Measurements from ENCODE around the gene LRRC18.
A peak's percentile ranks its signal among the peaks of the same experiment; 100 is the strongest.

Gene LRRC18

DNA sequence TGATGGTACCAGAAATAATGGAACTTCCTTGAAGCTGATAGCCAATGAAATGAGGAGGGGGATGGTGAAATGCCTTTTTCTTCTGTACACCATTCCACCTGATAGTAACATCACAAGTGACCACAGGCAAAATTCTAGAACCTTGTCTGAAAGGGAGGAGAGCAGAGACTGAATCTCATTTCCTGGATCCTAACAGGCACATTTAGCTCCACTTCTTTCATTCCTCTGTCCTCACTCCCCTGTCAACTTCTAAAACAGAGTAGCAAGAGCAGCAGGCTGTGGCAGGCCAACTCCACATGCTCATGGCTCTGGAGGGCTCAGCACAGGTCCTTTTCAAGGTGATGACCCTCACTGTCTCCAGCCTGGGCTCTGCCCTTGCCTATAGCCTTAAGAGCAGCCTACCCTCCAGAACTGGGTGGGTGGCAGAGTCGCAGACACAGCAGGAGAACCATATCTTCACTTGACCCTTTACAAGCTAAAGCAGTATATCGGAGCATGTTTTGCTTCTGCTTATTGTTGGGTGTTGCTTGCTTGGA is at the start of gene LRRC18:
Gene LRRC18 (minus strand): TSS at position 51 of the 536 bp plus-strand sequence. CDS start 25,685 bp downstream, outside the sequence.
- DNase-seq: no peak

DNA sequence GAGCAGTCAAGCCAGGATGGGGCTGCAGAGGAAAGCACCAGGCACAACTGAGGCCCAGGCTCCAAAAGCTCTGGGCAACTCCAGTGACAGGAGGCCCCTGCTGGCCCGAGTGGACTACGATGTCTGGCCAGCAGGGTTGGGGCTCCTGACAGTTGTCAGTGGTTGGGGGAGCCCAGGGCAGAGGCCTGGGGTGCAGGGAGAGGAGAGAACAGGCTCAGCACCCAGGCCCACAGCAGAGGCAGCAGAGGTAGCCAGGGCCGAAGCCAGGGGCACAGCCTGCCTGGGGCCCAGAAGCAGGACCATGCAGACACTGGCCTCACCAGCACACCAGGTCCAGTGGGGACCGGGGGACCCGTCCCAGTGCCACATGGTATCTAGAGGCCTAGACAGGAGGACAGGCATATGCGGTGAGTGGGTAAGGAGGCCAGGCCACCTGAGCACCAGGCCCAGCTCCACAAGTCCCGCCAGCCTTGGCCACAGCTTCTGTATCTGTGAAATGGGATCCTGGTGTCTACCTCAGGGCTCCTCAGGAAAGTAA is 46.0 kb upstream of the LRRC18 start:
- no peak for DNase-seq

DNA sequence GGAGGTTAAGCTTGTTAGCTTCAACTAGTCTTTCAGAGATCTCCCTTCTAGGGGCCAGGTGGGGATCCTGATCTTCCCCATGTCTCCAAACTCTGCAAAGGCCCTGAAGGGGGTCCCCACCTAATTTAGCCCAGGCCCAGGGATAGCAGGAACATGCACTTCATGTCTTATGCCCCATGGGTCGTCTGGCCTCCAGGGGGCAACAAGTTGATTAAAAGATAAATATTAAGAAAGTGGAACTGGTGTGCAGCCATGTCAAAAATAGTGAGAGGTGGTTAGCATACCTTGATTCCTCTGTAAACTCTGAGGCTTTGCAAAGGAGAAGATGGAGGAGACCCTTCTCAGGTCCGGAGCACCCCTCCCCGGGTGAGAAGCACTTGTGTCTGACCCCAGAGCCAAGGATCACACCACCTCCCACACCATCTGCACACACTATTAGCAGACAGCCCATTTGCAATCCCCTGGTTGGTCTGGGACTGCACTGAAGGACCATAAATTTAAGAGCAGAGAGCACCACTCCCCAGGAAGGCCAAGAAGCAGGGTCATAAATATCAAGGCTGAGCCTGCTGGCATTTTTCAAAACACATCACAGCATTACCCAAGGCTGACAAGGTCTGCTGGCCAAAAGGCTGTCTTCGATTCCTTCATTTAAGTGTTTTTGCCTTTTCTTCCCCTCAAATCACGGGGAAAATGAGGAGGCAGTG is 44.2 kb upstream of the LRRC18 start:
- no peak for DNase-seq

DNA sequence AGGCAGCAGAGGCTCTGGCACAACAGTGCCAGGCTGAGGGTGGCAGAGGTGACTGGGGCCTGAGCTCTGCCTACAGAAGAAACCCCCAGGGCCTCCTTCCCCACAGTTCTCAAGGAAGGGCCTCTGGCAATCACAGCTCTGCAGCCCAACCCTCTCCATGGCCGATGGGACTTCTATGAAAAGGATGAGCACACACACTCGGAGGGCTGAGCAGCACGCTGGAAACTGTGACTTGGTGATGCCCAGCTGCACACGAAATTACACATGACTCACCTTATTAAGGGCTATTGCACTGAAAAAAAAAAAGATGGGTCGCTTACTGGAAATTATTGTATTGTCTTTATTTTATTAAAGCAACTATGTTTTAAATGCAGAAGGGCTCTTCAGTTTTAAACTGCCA is 42.9 kb upstream of the LRRC18 start:
- no peak for DNase-seq

DNA sequence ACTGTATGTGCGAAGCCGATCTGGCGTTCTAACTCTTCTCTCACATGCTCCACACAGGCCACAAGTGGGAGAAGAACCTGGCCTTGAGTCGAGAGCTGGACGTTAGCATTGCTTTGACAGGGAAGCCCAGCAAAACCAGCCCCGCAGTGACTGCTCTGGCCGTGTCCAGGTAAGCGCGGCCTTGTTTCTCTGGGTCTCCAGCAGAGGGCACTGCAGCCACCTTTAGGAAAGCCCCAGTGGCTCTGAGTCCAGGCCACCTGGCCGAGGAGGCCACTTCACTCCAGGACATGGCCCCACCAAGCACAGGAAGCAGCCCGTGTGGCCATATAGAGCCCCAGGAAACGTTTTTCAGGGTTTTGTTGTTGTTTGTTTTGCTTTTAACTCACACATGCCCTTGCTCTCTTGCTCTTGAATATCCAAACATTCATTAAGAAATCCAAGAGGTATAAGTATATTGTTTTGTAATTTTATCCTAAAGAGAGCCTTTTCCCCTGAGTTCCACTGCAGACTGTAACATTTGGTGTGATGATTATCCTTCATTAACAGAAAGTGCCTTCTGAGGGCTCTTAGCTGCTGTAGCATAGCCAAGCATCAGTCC is 41.8 kb upstream of the LRRC18 start:
- peak; percentile 21 for DNase-seq

DNA sequence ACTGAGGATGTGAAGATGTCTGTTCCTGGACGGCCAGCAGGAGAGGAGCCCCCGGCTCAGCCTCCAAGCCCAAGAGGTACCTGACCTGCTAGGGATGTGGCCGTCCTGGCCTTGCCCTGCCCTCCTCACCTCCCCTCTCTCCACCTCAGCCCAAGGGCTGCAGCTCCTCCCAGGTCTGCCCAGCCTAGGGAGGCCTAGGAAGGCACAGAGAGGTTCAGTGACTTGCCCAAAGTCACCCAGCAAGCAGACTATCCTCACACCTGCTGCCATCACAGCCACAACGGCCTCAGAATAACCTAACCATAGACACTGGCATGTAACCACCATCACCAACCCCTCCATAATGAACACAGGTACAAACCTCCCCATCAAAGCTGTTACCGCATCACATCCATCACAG is 38.7 kb upstream of the LRRC18 start:
- no peak for DNase-seq

DNA sequence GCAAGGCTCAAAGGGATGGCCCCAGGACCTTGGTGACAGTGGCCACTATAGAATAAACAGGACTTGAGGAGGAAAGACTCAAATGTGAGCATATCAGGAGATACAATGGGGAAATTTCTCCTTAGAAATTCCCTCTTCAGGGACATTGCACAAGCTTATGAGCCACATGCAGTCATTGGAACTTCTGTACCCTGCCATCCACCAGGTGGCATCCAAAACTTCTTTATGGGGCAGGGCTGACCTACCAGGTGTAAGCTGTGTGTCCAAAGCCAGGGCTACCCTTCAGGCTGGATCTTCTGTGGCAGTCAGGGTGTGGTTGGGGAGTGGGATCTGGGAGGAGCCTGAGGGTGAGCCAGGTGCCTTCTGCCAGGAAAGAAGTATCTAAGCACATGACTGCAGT is 36.6 kb upstream of the LRRC18 start:
- DNase-seq: no peak

DNA sequence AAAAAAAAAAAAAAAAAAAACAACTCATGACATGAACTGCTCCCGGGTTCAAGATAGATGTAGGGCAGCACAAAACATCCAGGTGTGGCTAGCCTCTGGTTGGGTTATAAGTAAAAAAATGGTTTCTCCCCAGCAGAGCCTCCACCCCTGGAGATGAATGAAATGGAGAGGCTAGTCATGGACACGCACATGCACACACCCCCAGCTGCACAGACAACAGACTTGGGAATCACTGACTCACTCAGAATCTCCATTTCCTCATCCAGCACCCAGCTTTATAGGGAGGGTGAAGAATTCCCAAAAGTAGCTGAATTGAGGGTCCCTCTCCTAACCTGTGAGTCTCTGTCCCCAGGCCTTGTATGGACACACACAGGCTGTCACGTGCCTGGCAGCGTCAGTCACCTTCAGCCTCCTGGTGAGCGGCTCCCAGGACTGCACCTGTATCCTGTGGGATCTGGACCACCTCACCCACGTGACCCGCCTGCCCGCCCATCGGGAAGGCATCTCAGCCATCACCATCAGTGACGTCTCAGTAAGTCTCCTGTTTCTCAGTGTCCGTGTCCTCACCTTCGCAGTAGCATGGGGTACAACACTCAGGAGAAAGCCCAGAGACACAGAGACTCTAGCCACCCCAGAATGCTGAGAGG is 35.0 kb upstream of the LRRC18 start:
- no peak for DNase-seq

DNA sequence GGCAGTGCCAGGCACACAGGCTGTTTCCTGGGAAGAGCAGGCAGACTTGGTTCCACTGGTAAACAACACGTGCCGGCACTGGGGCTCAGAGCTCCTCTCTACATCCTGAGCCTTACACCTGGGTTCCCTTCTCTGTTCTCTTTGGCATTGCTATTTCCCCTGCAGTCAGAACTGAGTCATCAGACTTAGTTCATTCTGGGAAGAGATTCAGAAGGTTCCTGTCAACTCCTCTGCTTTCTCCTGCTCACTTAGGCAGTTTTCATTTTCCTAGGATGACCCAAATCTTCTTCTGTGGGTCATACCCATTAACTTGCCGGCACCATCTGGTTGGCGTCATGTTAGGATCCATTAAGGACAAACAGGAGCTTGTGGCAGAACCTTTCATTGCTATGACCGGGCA is 33.4 kb upstream of the LRRC18 start:
- DNase-seq: no peak

DNA sequence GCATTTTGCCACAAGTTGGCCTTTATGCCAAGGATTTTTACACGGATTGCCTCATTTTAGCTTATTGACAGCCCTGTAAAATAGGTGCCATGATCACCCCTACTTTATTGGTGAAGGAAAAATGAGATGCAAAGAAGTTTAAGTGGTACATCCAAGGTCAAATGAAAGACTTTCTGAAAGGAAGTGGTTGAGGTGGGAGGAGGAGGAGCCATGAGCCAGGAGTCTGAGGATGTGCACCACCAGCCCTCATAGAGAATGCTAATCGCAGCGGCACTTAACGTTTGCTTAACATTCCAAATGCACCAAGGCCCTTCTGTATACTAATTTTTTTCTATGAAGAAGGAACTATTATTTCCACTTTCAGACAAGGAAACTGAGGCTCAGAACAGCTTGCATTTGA is 31.0 kb upstream of the LRRC18 start:
- no peak for DNase-seq

DNA sequence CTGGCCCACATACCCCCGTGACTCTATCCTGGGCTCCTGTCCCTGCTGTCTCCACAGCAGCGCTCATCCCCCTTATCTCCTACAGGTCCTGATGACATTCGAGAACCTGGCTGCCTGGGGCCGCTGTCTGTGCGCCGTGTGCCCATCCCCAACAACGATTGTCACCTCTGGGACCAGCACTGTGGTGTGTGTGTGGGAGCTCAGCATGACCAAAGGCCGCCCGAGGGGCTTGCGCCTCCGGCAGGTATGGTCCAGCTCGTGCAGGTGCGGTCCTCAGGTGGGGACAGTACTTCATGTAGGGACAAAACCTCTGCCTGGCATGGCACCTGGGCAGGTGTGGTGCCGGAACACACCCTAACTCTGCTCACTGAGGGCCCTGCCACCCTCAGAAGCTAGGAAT is 30.4 kb upstream of the LRRC18 start:
- DNase-seq: no peak

DNA sequence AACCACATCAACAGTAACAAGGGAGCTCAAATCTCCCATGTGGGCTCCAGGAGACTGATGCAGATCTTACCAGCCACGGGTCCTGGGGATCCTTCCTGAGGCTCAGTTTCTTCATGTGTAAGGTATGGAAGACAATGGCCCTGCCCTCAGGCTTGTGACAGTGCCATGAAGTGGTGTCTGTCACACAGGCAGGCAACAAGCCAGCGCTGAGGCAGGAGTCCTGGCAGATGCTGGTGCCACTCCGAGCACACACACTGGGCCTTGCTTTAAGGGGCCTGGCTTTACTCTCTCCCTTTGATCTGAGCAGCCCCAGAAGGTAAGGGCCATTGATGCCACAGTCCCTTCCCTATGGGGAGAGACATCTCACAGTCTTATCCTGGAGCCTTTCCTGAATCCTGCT is 28.4 kb upstream of the LRRC18 start:
- DNase-seq: no peak

DNA sequence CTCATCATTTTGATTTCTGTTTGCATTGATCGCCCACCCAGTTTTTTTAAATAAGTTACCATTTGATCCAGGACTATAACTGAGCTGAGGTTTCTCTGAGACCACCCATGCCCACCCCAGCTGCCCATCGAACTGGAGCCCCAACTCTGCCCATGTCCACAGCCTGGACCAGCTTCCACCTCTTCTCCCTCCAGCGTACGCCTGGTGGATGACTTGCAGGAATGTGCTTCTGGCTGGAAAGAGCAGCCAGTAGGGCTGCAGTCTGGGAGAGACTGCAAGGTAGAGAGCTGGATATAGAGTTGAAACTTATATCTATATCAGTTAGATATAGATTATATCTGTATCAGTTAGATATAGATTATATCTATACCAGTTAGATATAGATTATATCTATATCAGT is 25.8 kb upstream of the LRRC18 start:
- DNase-seq: no peak

DNA sequence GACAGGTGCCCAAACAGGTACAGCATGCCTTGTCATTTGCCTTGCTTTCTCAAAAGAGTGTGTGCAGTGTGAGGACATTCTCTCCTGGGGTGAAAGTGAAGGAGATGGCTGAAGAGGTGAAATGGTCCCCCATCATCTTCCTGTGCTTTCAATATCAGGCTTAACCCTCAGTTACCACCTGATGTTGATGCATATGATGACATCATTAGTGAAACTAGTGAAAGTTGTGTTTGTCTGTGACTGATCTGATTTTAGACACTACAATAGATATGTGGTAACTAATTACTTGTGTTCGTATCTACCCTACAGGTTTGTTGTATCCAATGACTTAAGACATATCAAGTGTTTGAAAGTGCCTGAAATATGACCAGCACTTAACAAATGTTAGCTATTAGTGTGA is 24.4 kb upstream of the LRRC18 start:
- DNase-seq: no peak

DNA sequence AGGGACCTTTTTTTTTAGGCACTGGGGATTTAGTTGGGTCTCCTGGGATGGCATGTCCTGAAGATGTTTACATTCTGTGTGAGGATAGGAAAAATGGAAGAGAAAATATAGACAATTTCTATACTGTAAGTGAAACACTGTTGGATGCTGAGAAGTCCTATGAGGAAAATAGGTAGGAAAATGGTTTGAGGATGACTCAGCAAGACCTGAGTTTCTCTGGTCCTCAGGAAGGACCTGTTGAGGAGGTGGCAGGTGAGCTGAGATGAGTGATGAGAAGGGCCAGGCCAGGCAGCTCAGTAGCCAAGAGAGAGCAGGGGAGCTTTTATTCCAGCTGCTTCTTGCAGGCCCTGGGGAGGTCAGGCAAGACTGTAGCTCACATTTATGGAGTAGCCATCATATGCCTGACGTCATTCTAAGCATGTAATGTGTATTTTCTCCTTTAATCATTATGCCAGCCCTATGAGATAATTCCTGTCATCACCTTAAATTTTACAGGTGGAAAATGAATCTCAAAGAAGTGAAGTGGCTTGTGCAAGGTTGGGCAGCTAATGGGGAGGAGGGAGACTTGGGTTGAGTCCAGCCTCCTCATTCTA is 19.1 kb upstream of the LRRC18 start:
- no peak for DNase-seq

DNA sequence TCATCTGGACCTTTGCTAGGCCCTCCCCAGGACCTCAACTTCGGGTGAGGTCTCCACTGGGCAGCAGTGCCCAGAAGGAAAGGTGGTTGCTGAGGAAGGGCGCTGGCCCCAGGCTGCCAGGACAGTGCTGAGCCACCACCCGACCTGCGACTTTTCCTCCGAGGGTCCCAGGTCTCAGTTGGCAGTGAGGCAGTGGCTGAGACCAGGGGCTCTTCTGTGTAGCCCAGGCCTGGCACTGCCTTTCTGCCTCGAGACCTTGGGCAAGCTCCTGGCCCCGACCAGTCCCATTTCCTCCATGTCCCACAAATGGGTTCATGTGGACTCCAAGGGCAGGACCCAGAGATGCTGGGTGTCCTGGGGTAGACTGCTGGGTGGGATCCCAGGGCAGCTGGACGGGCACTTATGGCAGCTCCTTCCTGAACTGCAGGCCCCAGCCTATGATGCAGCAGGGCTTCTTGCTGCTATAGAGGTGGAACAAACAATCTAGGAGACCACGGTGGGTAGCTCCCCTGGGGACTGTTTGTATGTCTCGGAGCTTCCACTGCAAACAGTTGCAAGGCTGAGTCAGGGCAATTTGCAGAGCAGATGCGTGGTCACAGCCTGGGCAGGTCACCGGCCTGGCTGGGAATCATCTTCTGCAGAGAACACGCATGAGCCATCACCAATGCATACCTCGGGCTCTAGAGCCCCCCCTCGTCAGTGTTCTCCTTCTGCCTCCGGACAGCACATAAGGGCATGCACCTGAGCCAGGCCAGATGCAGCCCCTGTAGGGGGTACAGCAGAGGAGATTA is 17.9 kb upstream of the LRRC18 start:
- no peak for DNase-seq

DNA sequence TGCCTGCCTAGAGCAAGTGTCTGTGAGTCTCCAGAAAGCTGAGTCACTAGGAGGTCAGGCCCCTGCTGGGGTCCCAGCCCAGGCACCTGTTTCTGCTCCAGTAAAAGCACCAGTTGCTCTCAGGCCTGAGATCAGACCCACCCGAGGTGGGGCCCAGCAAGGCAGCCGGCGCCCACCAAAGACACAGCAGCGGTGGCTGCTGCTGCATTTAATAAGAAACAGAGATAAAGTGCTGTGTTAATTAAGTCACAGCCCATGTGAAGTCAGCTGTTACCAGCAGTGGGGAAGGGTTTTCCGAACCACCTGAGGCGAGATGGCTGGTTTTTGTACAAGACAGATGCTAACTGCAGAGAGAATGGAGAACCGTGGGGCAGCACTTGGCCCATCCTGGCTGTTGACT is 12.1 kb upstream of the LRRC18 start:
- DNase-seq: no peak

DNA sequence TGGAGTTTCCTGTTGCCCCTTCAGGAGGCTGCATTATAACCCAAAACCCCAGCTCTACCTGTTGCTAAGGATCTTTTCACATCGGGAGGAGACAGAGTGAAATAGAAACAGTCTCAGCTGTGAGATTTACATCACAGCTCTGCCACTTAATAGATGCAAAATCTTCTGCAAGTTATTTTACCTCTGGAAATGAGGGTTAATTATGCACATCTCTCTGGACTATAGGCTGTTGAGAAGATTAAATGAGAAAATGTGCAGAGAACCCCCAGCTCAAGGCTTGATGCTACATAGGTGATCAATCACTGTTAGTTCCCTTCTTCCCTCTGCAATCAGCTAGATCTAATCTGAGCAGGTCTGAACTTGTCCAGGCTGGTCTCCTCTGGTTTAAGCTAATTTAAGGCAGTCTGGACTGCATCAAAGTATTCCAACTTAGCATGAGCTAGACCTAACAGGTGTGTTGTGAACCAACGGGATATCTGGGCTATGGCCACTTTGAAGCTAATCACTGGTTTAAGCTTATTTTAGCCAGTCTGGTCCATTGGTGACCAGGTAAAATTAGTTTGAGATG is 8.9 kb upstream of the LRRC18 start:
- no peak for DNase-seq

DNA sequence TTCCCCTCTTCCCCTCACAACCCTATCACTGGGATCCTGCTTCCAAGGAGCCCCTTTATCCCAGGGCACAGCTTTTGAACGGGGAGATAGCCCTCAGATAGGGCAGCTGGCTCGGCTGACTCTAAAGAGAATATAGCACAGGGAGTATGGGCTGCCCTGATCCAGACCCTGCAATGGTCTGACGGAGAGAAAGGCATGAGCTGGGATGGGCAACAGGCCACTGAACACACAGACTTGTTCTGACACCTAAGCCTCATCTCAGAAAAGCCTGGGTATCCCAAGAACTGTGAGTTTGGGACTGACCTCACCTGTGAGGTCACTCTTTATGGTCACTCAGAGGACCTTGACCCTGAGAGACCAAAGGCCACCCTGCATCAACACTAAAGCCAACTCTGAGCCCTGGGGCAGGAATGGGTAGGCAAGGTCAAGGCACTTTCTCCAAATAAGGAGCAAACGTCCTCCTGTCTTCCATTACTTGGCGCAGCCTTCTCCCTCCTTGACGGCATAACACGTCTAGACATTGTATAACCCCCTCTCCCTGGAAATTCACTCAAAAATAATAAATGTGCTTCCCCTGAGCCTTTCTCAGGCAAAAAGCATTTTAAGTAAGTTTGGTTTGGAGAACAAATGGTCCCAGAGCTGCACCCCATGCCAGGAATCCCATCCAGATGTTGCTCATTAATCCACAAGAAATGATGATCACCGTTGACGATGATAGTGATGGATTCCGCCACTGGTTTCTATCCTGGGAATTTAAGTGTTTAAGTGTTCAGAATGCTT is 8.2 kb upstream of the LRRC18 start:
- DNase-seq: no peak

DNA sequence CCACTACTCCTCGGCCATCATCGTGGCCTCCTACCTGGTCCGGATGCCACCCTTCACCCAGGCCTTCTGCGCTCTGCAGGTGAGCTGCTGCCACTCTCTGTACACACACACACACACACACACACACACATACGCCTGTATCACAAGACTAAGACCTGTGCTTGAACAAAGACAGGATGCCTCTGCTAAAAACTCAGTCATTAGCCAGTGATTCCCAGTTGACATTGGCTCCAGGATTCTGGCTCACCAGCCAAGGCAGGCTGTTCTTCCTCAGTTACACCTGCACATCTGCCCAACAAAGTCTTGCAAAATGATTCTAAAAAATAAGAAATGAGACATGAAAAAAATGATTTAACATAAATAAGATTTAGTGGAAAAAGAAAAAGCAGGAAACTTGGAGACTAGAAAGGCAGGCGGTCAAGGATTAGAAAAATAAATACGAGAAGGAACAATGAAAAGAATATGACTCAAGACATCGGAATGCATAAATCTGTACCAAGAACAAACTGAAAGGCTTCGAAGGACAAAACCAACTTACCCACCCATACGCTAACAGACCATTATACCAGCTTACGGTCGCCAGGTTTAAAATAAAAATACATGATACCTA is 7.4 kb upstream of the LRRC18 start:
- DNase-seq: no peak

DNA sequence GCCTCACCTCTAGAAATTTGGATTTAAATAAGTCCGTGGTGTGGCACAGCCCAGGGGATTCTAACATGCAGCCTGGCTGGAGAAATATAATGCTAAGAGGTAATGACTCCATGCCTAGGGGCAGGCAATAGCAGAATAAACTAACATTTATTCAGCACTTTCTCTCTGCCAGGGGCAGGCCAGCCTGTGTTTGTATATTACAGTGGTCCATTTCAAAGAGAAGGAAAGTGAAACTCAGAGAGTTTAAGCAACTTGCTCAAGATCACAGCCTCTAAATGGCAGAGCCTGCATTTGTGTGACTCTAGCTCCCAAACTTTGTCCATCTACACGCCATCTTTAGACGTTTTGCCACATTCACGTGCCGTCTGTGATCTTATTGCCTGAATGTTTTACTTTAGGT is 6.7 kb upstream of the LRRC18 start:
- DNase-seq: no peak

Data from activated gamma-delta T cell treated with Interleukin-2 at 50 U/mL for 16 hours (primary cell).